Activated naive CD4-positive, alpha-beta T cell treated with anti-CD3 and anti-CD28 coated beads for 36 hours (primary cell): Measurements from ENCODE around the gene CHPF2. TPM values are rescaled to one million over a fixed set of nuclear protein-coding genes. Genes with fewer than 3 reads are reported as not detected.

Experiments
- CTCF ChIA-PET: fragments of 350-600 bp; sonication (Branson Sonifier 250); formaldehyde crosslinking; loops from one replicate; lab custom pipeline; 2021; ENCODE audit warnings: antibody characterized with exemption; lab: Charles Lee
- DNase-seq: peaks from one replicate; pipeline ENCODE4 v3.0.0-alpha.2; 2020
- H3K27ac Mint-ChIP-seq: one replicate; pipeline ENCODE4 v1.8.0; 2021; ENCODE audit warnings: mild to moderate bottlenecking, mixed read lengths
- H3K27me3 Mint-ChIP-seq: one replicate; pipeline ENCODE4 v1.8.0; 2021; ENCODE audit warnings: low read depth, mixed read lengths
- H3K36me3 Mint-ChIP-seq: one replicate; pipeline ENCODE4 v1.8.0; 2021; ENCODE audit warnings: low read depth, mixed read lengths
- H3K4me1 Mint-ChIP-seq: one replicate; pipeline ENCODE4 v1.8.0; 2021; ENCODE audit warnings: low read depth, mixed read lengths
- H3K4me3 Mint-ChIP-seq: one replicate; pipeline ENCODE4 v1.8.0; 2021; ENCODE audit warnings: mild to moderate bottlenecking, moderate library complexity, mixed read lengths
- H3K9me3 Mint-ChIP-seq: one replicate; pipeline ENCODE4 v1.8.0; 2021; ENCODE audit warnings: mixed read lengths
- intact Hi-C: fragments of 100-400 bp; cut with micrococcal nuclease; formaldehyde crosslinking; loops from one replicate; pipeline ENCODE4 v1.15.1; 2023
- total RNA-seq, 2 experiments: library from RNA; stranded (reverse); gene quantifications; one replicate each; pipeline ENCODE4 v1.2.3, GENCODE V29; 2021

CHPF2 gene
- total RNA-seq, 2 experiments from 2014 or later: 21.0 TPM

- no peak overlapping the region for H3K4me3 Mint-ChIP-seq
- DNase-seq: no peak
- peaks cover 17% of the 10 kb centered on the region for H3K4me1 Mint-ChIP-seq
- peaks cover 2% of the 10 kb centered on the region for H3K27me3 Mint-ChIP-seq
- intact Hi-C loops: no loop called here
- H3K27ac Mint-ChIP-seq: no peak overlapping the region
- H3K36me3 Mint-ChIP-seq: peaks cover 3% of the 10 kb centered on the region
- CTCF ChIA-PET: interaction anchor here (0.9 kb wide), 1 partner anchor 36 kb away, joined by 3 read pairs; no protein-coding TSS in a partner anchor
- H3K9me3 Mint-ChIP-seq: no peaks in the 10 kb centered on the region
Measured at GRCh38 chr7:151208253-151208862, 23.9 kb upstream of the CHPF2 start.

- intact Hi-C loops: no loop called here
- no peak for DNase-seq
- Mint-ChIP-seq H3K36me3 (peaks cover 9% of the 10 kb centered on the region), H3K4me3 (no peak overlapping the region), H3K27me3 (peaks cover 2% of the 10 kb centered on the region), H3K9me3 (no peaks in the 10 kb centered on the region), H3K4me1 (peaks cover 17% of the 10 kb centered on the region), H3K27ac (no peak overlapping the region)
- CTCF ChIA-PET: no interaction called here
Measured at GRCh38 chr7:151209588-151209987, 22.7 kb upstream of the CHPF2 start.

GRCh38 chr7:151210087-151210854 is 22.0 kb upstream of the CHPF2 start, which contains the start of gene H2BK1:
Gene H2BK1, minus strand, starts transcription at chr7:151210488. Its CDS starts 170 bp downstream, at chr7:151210318.
- no peaks in the 10 kb centered on the region for H3K27me3 Mint-ChIP-seq
- intact Hi-C loops: no loop called here
- no peak within 1 kb of the TSS for H3K27ac Mint-ChIP-seq
- peaks cover 16% of the 10 kb centered on the region for H3K36me3 Mint-ChIP-seq
- no peaks in the 10 kb centered on the region for H3K9me3 Mint-ChIP-seq
- no peak within 1 kb of the TSS for H3K4me3 Mint-ChIP-seq
- no peak for DNase-seq
- H3K4me1 Mint-ChIP-seq: peaks cover 17% of the 10 kb centered on the region
- CTCF ChIA-PET: no interaction called here

GRCh38 chr7:151211155-151211772 is 21.0 kb upstream of the CHPF2 start:
- no peak overlapping the region for H3K27ac Mint-ChIP-seq
- CTCF ChIA-PET: interaction anchor here (0.9 to 1.1 kb wide), 2 partner anchors 14 to 33 kb away, joined by 3 read pairs; no protein-coding TSS in a partner anchor
- peaks cover 22% of the 10 kb centered on the region for H3K36me3 Mint-ChIP-seq
- DNase-seq: no peak
- H3K9me3 Mint-ChIP-seq: no peaks in the 10 kb centered on the region
- H3K27me3 Mint-ChIP-seq: no peaks in the 10 kb centered on the region
- intact Hi-C loops: no loop called here
- no peak overlapping the region for H3K4me3 Mint-ChIP-seq
- H3K4me1 Mint-ChIP-seq: peaks cover 15% of the 10 kb centered on the region

DNA sequence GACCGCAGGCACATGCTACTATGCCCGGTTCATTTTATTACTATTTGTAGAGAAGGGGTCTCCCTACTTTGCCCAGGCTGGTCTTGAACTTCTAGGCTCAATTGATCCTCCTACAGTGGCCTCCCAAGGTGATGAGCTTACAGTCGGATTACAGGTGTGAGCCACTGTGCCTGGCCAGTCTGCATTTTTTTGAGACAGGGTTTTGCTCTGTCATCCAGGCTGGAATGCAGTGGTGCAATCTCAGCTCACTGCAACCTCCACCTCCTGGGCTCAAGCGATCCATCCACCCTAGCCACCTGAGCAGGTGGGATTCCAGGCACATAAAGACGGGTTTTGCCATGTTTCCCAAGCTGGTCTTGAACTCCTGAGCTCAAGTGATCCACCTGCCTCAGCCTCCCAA is 19.7 kb upstream of the CHPF2 start:
- CTCF ChIA-PET: interaction anchor here (1.1 to 2.0 kb wide), 2 partner anchors 22 to 31 kb away, joined by 3 to 7 read pairs; no protein-coding TSS in a partner anchor
- intact Hi-C loops: no loop called here
- DNase-seq: no peak
- Mint-ChIP-seq H3K9me3 (no peaks in the 10 kb centered on the region), H3K27me3 (no peaks in the 10 kb centered on the region), H3K27ac (no peak overlapping the region), H3K4me1 (peaks cover 3% of the 10 kb centered on the region), H3K4me3 (no peak overlapping the region), H3K36me3 (peaks cover 23% of the 10 kb centered on the region)

- no peaks in the 10 kb centered on the region for H3K4me1 Mint-ChIP-seq
- H3K9me3 Mint-ChIP-seq: no peaks in the 10 kb centered on the region
- H3K27ac Mint-ChIP-seq: no peak overlapping the region
- no peak overlapping the region for H3K4me3 Mint-ChIP-seq
- CTCF ChIA-PET: interaction anchor here (0.7 to 2.0 kb wide), 2 partner anchors 30 to 96 kb away, joined by 3 to 7 read pairs; no protein-coding TSS in a partner anchor
- no peaks in the 10 kb centered on the region for H3K27me3 Mint-ChIP-seq
- intact Hi-C loops: no loop called here
- peaks cover 34% of the 10 kb centered on the region for H3K36me3 Mint-ChIP-seq
- no peak for DNase-seq
Measured at GRCh38 chr7:151213826-151214225, 18.5 kb upstream of the CHPF2 start.

- Mint-ChIP-seq H3K27ac (no peak overlapping the region), H3K4me1 (no peaks in the 10 kb centered on the region), H3K9me3 (no peaks in the 10 kb centered on the region), H3K27me3 (no peaks in the 10 kb centered on the region), H3K4me3 (no peak overlapping the region), H3K36me3 (peaks cover 42% of the 10 kb centered on the region)
- no peak for DNase-seq
- intact Hi-C loops: no loop called here
- CTCF ChIA-PET: interaction anchor here (0.6 kb wide), 1 partner anchor 40 kb away, joined by 3 read pairs; no protein-coding TSS in a partner anchor
Measured at GRCh38 chr7:151215396-151215795, 16.9 kb upstream of the CHPF2 start.

GRCh38 chr7:151218170-151218569 is 14.1 kb upstream of the CHPF2 start:
- Mint-ChIP-seq H3K27ac (no peak overlapping the region), H3K9me3 (no peaks in the 10 kb centered on the region), H3K36me3 (peaks cover 49% of the 10 kb centered on the region), H3K4me1 (no peaks in the 10 kb centered on the region), H3K4me3 (no peak overlapping the region), H3K27me3 (no peaks in the 10 kb centered on the region)
- intact Hi-C loops: no loop called here
- no peak for DNase-seq
- CTCF ChIA-PET: interaction anchor here (12.4 kb wide), 1 partner anchor 27 kb away, joined by 97 read pairs; no protein-coding TSS in a partner anchor

DNA sequence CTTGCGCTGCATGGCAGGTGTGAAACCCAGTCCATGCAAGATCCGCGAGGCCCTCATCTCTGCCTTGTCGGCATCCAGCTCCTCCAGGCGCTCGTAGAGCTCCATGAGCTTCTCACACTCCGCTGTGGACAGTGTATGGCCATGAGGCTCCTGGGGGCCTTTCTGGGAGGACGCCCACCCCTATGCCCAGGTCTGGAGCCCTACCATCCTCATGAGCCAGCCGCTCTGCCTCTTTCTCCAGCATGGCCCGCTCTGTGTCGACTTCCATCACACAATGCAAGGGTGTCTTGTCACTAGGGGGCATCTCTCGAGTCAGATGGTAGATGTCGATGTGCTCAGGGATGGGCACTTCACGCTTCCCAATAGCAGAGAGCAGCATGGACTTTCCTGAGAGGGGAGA is 8.6 kb upstream of the CHPF2 start:
- no peaks in the 10 kb centered on the region for H3K9me3 Mint-ChIP-seq
- no peaks in the 10 kb centered on the region for H3K27me3 Mint-ChIP-seq
- no peak overlapping the region for H3K4me3 Mint-ChIP-seq
- no peak for DNase-seq
- CTCF ChIA-PET: interaction anchor here (0.6 to 12.4 kb wide), 2 partner anchors 16 to 22 kb away, joined by 3 to 97 read pairs; no protein-coding TSS in a partner anchor
- peaks cover 32% of the 10 kb centered on the region for H3K4me1 Mint-ChIP-seq
- intact Hi-C loops: no loop called here
- H3K27ac Mint-ChIP-seq: no peak overlapping the region
- H3K36me3 Mint-ChIP-seq: peaks cover 44% of the 10 kb centered on the region

- peaks cover 32% of the 10 kb centered on the region for H3K4me1 Mint-ChIP-seq
- CTCF ChIA-PET: interaction anchor here (0.8 to 12.4 kb wide), 4 partner anchors 19 to 102 kb away, joined by 3 to 97 read pairs (median 3); no protein-coding TSS in a partner anchor
- DNase-seq: no peak
- intact Hi-C loops: loop anchor here (2.0 kb wide), 3 partner anchors 51 to 407 kb away; partner anchors contain the start of gene ABCB8
- no peak overlapping the region for H3K27ac Mint-ChIP-seq
- H3K4me3 Mint-ChIP-seq: peak overlapping the region; percentile 99
- H3K9me3 Mint-ChIP-seq: no peaks in the 10 kb centered on the region
- H3K27me3 Mint-ChIP-seq: no peaks in the 10 kb centered on the region
- peaks cover 34% of the 10 kb centered on the region for H3K36me3 Mint-ChIP-seq
Measured at GRCh38 chr7:151225948-151226510, 6.3 kb upstream of the CHPF2 start.

GRCh38 chr7:151226560-151226874 is 5.8 kb upstream of the CHPF2 start:
- H3K4me1 Mint-ChIP-seq: peaks cover 37% of the 10 kb centered on the region
- DNase-seq: no peak
- no peaks in the 10 kb centered on the region for H3K9me3 Mint-ChIP-seq
- H3K36me3 Mint-ChIP-seq: peaks cover 33% of the 10 kb centered on the region
- CTCF ChIA-PET: interaction anchor here (0.9 to 12.4 kb wide), 4 partner anchors 19 to 85 kb away, joined by 3 to 97 read pairs (median 4); no protein-coding TSS in a partner anchor
- H3K4me3 Mint-ChIP-seq: peak overlapping the region; percentile 99
- peak overlapping the region; percentile 81 for H3K27ac Mint-ChIP-seq
- intact Hi-C loops: loop anchor here (2.0 kb wide), 3 partner anchors 50 to 406 kb away; partner anchors contain the start of gene ABCB8
- H3K27me3 Mint-ChIP-seq: no peaks in the 10 kb centered on the region
